Body of pancreas (tissue), 4 donors: ENCODE measurements around the gene RANBP3L. TPM values are rescaled to one million over a fixed set of nuclear protein-coding genes. Genes with fewer than 3 reads are reported as not detected.

ENCODE experiments used
- ATAC-seq: fragments of 150-250 bp; one replicate; pipeline ENCODE4 v1.9.1; 2016
- DNase-seq, 4 donors: peaks; one replicate each; pipeline ENCODE4 v3.0.0-alpha.2; 2019
- H3K27ac ChIP-seq, 4 donors: fragments of 200-600 bp; sonication (generic); 1 replicate in 3 of 4; 2 replicates in 1 of 4; pipeline versions ENCODE4 v1.5.1 to v1.6.1; 2016 to 2019; ENCODE audit warnings: mild to moderate bottlenecking in 1 of 4, mixed read lengths in 1 of 4, moderate library complexity in 1 of 4
- H3K27me3 ChIP-seq, 2 donors: fragments of 200-600 bp; sonication (generic); one replicate each; pipeline ENCODE4 v1.6.0; 2016; ENCODE audit warnings: mild to moderate bottlenecking in 1 of 2
- H3K36me3 ChIP-seq, 2 donors: fragments of 200-600 bp; sonication (generic); replicated peaks in 1 of 2; 2 replicates each; pipeline ENCODE4 v1.5.1; 2016; ENCODE audit warnings: low read depth in 2 of 2; ENCODE audit not compliant: insufficient read depth in 1 of 2
- H3K4me1 ChIP-seq: fragments of 200-600 bp; sonication (generic); one replicate; pipeline ENCODE4 v1.6.0; 2016
- H3K4me3 ChIP-seq, 2 donors: fragments of 200-600 bp; sonication (generic); 1 replicate in 1 of 2; 2 replicates in 1 of 2; pipeline ENCODE4 v1.5.1; 2016 to 2019
- H3K9me3 ChIP-seq, 3 donors: fragments of 200-600 bp; sonication (generic); 1 replicate in 2 of 3; 2 replicates in 1 of 3; pipeline ENCODE4 v1.5.1; 2016
- POLR2A ChIP-seq, 3 donors: fragments of 450-650 bp; IDR thresholded peaks; one replicate each; pipeline ENCODE4 v1.6.1; 2016; ENCODE audit warnings: antibody characterized with exemption in 3 of 3, mild to moderate bottlenecking in 2 of 3
- WGBS, 2 donors: methylation state at CpG; one replicate each; pipeline ENCODE4 v1.1.5; 2017; 5-methylcytosine and 5-hydroxymethylcytosine counted together
- intact Hi-C: fragments of 100-400 bp; cut with DNase I; formaldehyde crosslinking; loops from one replicate; pipeline ENCODE4 v1.15.1; 2023
- total RNA-seq, 2 donors: library from RNA; depleted of rRNA; stranded (reverse); fragments of >200 nt; gene quantifications; one replicate each; pipeline ENCODE4 v1.1.0, GENCODE V29; 2016
- TF ChIP-seq, protein P1 (sequence below), 7 experiments: fragments of 450-650 bp in 4 of 7; fragments of 200-600 bp in 3 of 7; sonication (generic) in 3 of 7; IDR thresholded peaks; one replicate each; pipeline ENCODE4 v1.5.1; 2016 to 2019; ENCODE audit warnings: antibody characterized with exemption in 7 of 7

RANBP3L gene
- total RNA-seq, 2 donors from 2014 or later: 4.9 TPM; not detected in 1

DNA sequence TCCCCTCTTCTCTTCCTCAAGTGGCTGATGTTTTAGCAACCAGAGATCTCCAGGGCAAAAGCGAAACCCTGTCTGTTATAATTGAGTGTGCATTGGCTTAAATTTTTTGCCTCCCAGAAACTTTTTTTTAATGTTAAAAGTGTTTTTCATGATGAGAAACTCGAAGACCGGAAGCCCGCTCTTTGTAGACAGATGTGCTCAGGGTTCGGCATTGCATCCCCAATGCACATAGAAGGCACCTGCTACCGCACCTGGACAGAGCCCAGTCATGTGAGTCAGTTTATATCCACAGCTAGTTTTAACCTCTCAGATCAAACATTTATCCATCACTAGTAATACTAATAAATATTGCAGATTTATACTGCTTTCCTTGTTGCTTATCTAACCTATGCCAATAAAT, 40.5 kb downstream of the RANBP3L start:
- Histone ChIP-seq H3K4me1 (no peaks in the 10 kb centered on the region), H3K27ac (no peak overlapping the region), H3K36me3 (no peaks in the 10 kb centered on the region), H3K4me3 (no peak overlapping the region), H3K27me3 (no peaks in the 10 kb centered on the region), H3K9me3 (no peaks in the 10 kb centered on the region)
- 87 to 88% methylated on average over 6 of the region's 6 CpGs for WGBS, 2 donors
- DNase-seq (no peak), ATAC-seq (no peak)
- TF ChIP-seq, protein P1, sequence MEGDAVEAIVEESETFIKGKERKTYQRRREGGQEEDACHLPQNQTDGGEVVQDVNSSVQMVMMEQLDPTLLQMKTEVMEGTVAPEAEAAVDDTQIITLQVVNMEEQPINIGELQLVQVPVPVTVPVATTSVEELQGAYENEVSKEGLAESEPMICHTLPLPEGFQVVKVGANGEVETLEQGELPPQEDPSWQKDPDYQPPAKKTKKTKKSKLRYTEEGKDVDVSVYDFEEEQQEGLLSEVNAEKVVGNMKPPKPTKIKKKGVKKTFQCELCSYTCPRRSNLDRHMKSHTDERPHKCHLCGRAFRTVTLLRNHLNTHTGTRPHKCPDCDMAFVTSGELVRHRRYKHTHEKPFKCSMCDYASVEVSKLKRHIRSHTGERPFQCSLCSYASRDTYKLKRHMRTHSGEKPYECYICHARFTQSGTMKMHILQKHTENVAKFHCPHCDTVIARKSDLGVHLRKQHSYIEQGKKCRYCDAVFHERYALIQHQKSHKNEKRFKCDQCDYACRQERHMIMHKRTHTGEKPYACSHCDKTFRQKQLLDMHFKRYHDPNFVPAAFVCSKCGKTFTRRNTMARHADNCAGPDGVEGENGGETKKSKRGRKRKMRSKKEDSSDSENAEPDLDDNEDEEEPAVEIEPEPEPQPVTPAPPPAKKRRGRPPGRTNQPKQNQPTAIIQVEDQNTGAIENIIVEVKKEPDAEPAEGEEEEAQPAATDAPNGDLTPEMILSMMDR (IDR thresholded peaks at IDR 0.05): no peak
- no peak for TF ChIP-seq POLR2A (IDR thresholded peaks at IDR 0.05)
- intact Hi-C loops: no loop called here

DNA sequence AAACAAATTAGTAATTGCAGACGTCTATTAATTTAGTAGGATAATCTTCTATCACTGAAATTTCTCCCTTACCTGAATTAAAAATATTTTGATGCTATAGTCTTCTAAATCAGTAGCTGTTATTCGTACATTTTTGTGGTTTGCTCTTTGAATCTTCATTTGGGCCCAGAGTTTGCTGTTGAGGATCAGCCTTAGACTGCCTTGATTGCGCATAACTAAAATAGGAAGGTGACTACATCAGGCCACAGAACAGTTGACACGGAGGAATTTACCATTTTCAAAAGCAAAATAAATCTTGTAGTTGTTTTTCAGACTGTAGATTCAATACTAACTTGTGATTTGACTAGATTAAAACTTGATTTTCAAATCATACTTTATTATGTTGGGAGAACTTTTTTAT, 48.1 kb downstream of the RANBP3L start:
- no peak for ATAC-seq
- H3K27ac ChIP-seq: no peak overlapping the region
- H3K4me3 ChIP-seq: no peak overlapping the region
- 67 to 70% methylated on average over 4 of the region's 4 CpGs for WGBS, 2 donors
- DNase-seq: no peak
- no peaks in the 10 kb centered on the region for H3K27me3 ChIP-seq
- no peaks in the 10 kb centered on the region for H3K9me3 ChIP-seq
- intact Hi-C loops: no loop called here
- TF ChIP-seq, protein P1 (IDR thresholded peaks at IDR 0.05): no peak
- no peak for TF ChIP-seq POLR2A (IDR thresholded peaks at IDR 0.05)
- H3K4me1 ChIP-seq: no peaks in the 10 kb centered on the region
- H3K36me3 ChIP-seq: no peaks in the 10 kb centered on the region

DNA sequence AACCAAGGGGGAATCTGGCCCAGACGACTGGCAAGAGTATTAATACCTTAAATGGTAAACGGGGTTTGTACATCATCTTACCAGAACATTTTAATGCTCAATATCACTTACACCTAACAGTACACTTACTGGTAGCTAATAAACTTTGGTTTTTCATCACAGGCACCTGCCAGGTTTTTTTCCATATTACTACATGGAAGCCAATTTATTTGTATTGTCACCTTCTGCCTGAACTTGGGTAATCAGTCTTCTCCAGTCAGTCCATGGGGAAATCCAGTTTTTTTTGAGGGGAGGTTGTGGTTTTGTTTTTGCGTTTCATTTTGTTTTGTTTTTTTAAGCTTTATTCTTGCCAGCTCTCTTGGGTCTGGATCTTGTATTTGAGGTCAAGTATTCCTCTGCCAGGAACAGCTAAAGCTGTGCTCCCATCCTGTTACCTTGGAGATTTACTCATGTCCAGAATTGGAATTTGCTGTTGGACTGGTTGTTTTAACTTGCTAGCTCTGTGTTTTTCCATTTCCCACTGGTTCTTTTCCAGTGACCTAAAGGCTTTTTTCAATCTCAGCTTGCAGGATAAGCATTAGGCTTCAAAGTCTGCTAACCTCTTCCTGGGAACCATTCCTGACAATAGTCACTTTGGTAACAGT, 48.9 kb downstream of the RANBP3L start:
- H3K36me3 ChIP-seq: no peaks in the 10 kb centered on the region
- no peaks in the 10 kb centered on the region for H3K4me1 ChIP-seq
- 67 to 69% methylated on average over 3 of the region's 3 CpGs for WGBS, 2 donors
- H3K4me3 ChIP-seq: no peak overlapping the region
- ATAC-seq: no peak
- TF ChIP-seq, protein P1 (IDR thresholded peaks at IDR 0.05): no peak
- no peak for TF ChIP-seq POLR2A (IDR thresholded peaks at IDR 0.05)
- no peaks in the 10 kb centered on the region for H3K9me3 ChIP-seq
- intact Hi-C loops: no loop called here
- DNase-seq: no peak
- H3K27me3 ChIP-seq: no peaks in the 10 kb centered on the region
- no peak overlapping the region for H3K27ac ChIP-seq

DNA sequence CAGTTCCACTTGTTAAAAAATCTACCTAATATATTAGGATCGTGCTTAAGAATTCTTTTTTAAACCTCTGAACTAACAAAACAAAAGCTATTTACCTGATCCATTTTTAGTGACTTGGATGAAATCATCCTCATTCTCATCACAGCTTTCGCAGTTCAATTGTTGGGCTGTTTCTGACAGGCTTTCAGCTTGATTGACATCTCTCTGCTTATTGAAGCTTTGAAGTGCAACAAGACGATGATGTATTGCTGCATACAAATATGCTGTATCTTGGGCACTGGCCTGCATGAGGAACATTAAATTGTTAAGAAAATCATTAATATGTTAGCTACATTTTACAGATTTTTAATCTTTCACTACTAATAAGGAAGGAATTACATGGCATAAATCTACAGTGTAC, 50.5 kb downstream of the RANBP3L start:
- no peak overlapping the region for H3K27ac ChIP-seq
- no peaks in the 10 kb centered on the region for H3K27me3 ChIP-seq
- ATAC-seq (no peak), DNase-seq (no peak)
- H3K36me3 ChIP-seq: no peaks in the 10 kb centered on the region
- H3K9me3 ChIP-seq: no peaks in the 10 kb centered on the region
- no peak overlapping the region for H3K4me3 ChIP-seq
- WGBS, 2 donors: 88 to 89% methylated on average over 3 of the region's 3 CpGs
- intact Hi-C loops: no loop called here
- H3K4me1 ChIP-seq: no peaks in the 10 kb centered on the region
- TF ChIP-seq POLR2A (IDR thresholded peaks at IDR 0.05): no peak
- TF ChIP-seq, protein P1 (IDR thresholded peaks at IDR 0.05): no peak

DNA sequence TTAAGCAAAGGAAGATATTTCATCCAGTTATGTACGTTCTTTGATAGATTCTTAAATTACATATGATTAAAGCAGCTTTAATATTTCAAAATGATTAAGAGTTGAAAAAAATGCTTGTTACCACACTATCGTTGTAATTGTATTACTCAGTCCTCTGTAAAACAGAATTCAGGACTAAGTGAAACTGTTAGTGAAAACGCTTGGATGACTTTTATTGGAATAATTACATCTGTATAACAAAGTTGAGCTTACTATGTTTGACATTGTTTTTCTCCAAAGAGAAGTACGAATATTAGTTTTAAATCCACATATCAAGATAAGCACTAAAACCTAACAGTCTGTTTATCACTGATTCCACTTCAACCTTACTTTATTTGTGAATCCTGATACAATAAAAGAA, 51.3 kb downstream of the RANBP3L start:
- Histone ChIP-seq H3K4me1 (no peaks in the 10 kb centered on the region), H3K9me3 (no peaks in the 10 kb centered on the region), H3K4me3 (no peak overlapping the region), H3K27ac (no peak overlapping the region), H3K27me3 (no peaks in the 10 kb centered on the region), H3K36me3 (no peaks in the 10 kb centered on the region)
- 60 to 64% methylated on average over 4 of the region's 4 CpGs for WGBS, 2 donors
- TF ChIP-seq, protein P1 (IDR thresholded peaks at IDR 0.05): no peak
- TF ChIP-seq POLR2A (IDR thresholded peaks at IDR 0.05): no peak
- DNase-seq (no peak), ATAC-seq (no peak)
- intact Hi-C loops: no loop called here
